AG04450 (cell line): ENCODE results near the gene ZSCAN23. TPM values are rescaled to one million over a fixed set of nuclear protein-coding genes. Genes with fewer than 3 reads are reported as not detected.
"Not testable (repeated sequence)": the region's sequence is repeated elsewhere in the genome, so short reads cannot be mapped to it uniquely, and the experiment has no call there.

Source experiments
- CTCF ChIA-PET: fragments of 300-600, 350-600 bp; formaldehyde crosslinking; extraction: SDS; loops from one replicate; lab custom pipeline; 2022; ENCODE audit warnings: antibody characterized with exemption, inconsistent platforms; lab: Charles Lee
- POLR2A ChIA-PET: fragments of 350-600 bp; formaldehyde crosslinking; extraction: SDS; loops from one replicate; lab custom pipeline; 2021; ENCODE audit warnings: antibody characterized with exemption, inconsistent platforms; lab: Yijun Ruan, JAX
- DNase-seq: peaks from one replicate; pipeline ENCODE4 v3.0.0-alpha.2; 2011; ENCODE audit warnings: low read depth, low spot score
- H3K27ac ChIP-seq: one replicate; pipeline ENCODE4 v1.5.1; 2012; ENCODE audit warnings: low read depth, low read length, control low read depth
- H3K27me3 ChIP-seq: one replicate; pipeline ENCODE4 v1.6.0; 2012; ENCODE audit warnings: low read length; ENCODE audit not compliant: control insufficient read depth, insufficient read depth
- H3K4me3 ChIP-seq: 2 replicates; pipeline ENCODE4 v1.5.1; 2011; ENCODE audit warnings: mild to moderate bottlenecking, low read depth, low read length, control low read depth
- H3K9me3 ChIP-seq: 2 replicates; pipeline ENCODE4 v1.5.1; 2012; ENCODE audit warnings: low read length; ENCODE audit not compliant: control insufficient read depth, insufficient read depth
- polyA plus RNA-seq: library from polyadenylated mRNA; depleted of rRNA; stranded (reverse); fragments of >200 nt; gene quantifications from 2 replicates; pipeline ENCODE4 v1.2.3, GENCODE V29; 2011
- TF ChIP-seq, protein P1 (sequence below): IDR thresholded peaks from 2 replicates; pipeline ENCODE4 v1.5.1; 2011; ENCODE audit warnings: low read depth, low read length, control low read depth, inconsistent platforms

ZSCAN23 gene
- polyA plus RNA-seq, 1 experiment = 4.6 TPM

GRCh38 chr6:28407401-28407800 is 35.9 kb downstream of the ZSCAN23 start:
- H3K9me3 ChIP-seq = no peaks in the 10 kb centered on the region
- no peak overlapping the region for H3K4me3 ChIP-seq
- ChIA-PET CTCF (no interaction called here), POLR2A (no interaction called here)
- TF ChIP-seq, protein P1, sequence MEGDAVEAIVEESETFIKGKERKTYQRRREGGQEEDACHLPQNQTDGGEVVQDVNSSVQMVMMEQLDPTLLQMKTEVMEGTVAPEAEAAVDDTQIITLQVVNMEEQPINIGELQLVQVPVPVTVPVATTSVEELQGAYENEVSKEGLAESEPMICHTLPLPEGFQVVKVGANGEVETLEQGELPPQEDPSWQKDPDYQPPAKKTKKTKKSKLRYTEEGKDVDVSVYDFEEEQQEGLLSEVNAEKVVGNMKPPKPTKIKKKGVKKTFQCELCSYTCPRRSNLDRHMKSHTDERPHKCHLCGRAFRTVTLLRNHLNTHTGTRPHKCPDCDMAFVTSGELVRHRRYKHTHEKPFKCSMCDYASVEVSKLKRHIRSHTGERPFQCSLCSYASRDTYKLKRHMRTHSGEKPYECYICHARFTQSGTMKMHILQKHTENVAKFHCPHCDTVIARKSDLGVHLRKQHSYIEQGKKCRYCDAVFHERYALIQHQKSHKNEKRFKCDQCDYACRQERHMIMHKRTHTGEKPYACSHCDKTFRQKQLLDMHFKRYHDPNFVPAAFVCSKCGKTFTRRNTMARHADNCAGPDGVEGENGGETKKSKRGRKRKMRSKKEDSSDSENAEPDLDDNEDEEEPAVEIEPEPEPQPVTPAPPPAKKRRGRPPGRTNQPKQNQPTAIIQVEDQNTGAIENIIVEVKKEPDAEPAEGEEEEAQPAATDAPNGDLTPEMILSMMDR = no peak
- peaks cover 3% of the 10 kb centered on the region for H3K27me3 ChIP-seq
- H3K27ac ChIP-seq = no peak overlapping the region
- no peak for DNase-seq

DNA sequence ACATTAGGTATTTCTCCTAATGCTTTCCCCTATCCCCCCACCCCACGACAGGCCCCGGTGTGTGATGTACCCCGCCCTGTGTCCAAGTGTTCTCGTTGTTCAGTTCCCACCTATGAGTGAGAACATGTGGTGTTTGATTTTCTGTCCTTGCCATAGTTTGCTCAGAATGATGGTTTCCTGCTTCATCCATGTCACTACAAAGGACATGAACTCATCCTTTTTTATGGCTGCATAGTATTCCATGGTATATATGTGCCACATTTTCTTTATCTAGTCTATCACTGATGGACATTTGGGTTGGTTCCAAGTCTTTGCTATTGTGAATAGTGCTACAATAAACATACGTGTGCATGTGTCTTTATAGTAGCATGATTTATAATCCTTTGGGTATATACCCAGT is 39.4 kb downstream of the ZSCAN23 start:
- CTCF ChIA-PET, H3K9me3 ChIP-seq, H3K27me3 ChIP-seq, H3K27ac ChIP-seq, DNase-seq, POLR2A ChIA-PET, H3K4me3 ChIP-seq: not testable (repeated sequence)

DNA sequence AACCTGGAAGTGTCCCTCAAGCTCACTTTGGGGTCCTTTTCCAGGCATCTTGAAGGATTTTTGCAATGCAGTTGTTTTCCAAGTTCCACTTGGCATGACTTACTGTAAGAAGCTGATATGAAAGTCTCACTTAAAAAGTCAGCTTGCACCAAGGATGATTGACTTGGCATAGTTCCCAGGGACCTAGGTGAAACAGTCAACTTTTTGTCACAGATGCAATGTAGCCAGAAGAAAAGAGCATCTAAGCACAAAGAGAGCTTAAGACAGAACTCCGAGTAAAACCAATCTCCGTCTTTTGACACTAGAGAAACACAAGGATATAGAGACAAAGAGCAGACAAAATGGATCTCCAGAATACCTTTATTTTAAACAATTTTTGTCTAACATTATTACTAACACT is 41.1 kb downstream of the ZSCAN23 start:
- H3K4me3 ChIP-seq = no peak overlapping the region
- no peaks in the 10 kb centered on the region; the same call in 1 of the 2 replicates for H3K9me3 ChIP-seq
- no peak for DNase-seq
- no peak overlapping the region for H3K27ac ChIP-seq
- ChIA-PET CTCF (interaction anchor here (1.1 kb wide), 1 partner anchor 46 kb away, joined by 4 read pairs; no protein-coding TSS in a partner anchor), POLR2A (no interaction called here)
- no peaks in the 10 kb centered on the region for H3K27me3 ChIP-seq
- TF ChIP-seq, protein P1 = no peak

DNA sequence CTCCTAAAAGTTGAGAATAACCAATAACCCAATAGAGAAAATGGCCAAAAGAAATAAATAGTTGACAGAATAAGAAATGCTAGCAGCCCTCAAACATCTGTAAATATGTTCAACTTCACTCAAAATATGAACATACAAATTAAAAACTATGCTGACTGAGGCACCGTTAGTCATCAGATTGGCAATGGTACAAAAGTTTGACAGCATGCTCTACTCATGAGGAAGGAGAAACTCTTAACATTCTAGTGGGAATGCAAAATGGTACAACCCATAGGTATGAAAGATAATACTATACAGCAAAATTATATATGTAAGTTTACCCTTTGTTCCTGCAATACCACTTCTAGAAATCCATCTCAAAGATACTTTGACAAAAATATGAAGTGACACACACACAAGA is 42.1 kb downstream of the ZSCAN23 start:
- no peak overlapping the region for H3K4me3 ChIP-seq
- DNase-seq = no peak
- no peaks in the 10 kb centered on the region for H3K27me3 ChIP-seq
- TF ChIP-seq, protein P1 = no peak
- ChIA-PET POLR2A (no interaction called here), CTCF (no interaction called here)
- no peak overlapping the region for H3K27ac ChIP-seq
- no peaks in the 10 kb centered on the region; the same call in 1 of the 2 replicates for H3K9me3 ChIP-seq

DNA sequence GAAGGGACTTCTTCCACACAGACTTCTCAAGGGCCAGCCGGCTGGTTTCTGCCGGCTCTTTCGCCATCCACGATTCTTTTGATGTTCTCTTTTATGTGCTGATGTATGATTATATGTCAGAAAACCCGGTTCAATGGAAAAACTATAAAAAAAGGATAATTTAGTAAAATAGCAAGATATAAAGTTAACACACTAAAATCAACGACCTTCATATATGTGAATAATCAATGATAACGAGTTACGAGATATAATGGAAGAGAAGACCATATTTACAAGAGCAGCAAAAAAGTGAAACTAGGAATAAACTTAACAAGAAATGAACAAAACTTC is 43.2 kb downstream of the ZSCAN23 start:
- POLR2A ChIA-PET = no interaction called here
- TF ChIP-seq, protein P1 = no peak
- no peak for DNase-seq
- Histone ChIP-seq H3K9me3 (no peaks in the 10 kb centered on the region; the same call in 1 of the 2 replicates), H3K27me3 (no peaks in the 10 kb centered on the region), H3K4me3 (peak overlapping the region; percentile 98), H3K27ac (peak overlapping the region; percentile 81)
- CTCF ChIA-PET = no interaction called here
